GM21723 (cell line): ENCODE measurements around the gene NHLRC2.

Experiments
- ATAC-seq: cut with Tn5 transposase; IDR thresholded peaks from one replicate; pipeline ENCODE4 v1.9.1; 2021; ENCODE audit warnings: mild to moderate bottlenecking, moderate library complexity; ENCODE audit not compliant: unreplicated experiment

Gene NHLRC2

DNA sequence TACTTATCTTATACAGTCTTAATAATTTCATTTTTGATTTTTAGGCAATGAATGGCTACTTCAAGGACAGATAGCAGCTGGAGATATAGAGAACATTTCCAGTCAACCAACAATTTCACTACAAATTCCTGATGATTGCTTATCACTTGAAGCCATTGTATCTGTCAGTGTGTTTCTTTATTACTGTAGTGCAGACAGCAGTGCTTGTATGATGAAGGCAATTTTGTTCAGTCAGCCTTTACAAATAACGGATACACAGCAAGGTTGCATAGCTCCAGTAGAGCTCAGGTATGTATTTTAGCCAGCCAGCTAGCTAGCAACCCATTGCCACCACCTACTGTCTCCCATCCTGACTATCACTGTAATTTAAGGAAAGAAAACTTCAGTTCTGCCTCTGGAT is 53.8 kb downstream of the NHLRC2 start:
- no peak for ATAC-seq

DNA sequence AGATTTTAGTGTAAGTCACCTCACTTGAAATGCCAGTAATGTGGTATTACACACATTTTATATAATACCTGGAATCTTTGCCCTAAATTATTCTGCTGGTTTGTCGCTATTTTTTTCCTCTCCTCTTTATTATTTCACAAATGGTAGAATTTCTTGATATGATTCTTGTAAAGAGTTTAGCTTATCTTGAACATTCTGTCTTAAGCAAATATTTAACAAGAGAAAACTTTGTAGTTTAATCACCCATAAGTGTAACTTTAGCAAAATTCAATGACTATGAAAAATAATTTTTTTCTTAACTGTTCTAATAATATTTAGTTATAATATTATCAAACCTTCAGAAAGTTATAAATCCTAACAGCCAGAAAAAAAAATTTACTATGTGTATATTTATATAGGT is 56.7 kb downstream of the NHLRC2 start:
- no peak for ATAC-seq

DNA sequence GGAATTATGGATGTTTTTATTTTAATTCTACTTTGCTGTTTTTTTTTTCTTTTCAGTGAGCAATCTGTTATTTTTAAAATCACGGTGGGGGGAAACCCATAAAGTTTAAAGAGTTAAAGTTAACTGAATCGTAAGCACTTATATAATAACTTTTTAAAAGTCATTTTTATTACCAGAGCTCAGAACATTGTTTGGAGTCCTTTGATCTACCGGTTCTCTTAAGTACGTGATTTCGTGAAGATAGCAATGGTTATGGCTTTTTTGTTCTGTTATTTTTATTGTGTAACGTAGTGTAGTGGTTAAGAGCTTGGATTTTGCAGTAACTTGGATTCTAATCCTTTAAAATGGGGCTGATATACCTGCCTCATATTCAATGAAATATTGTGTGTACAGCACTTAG is 57.4 kb downstream of the NHLRC2 start:
- ATAC-seq = no peak

- no peak for ATAC-seq
Measured at GRCh38 chr10:113912582-113912981, 58.1 kb downstream of the NHLRC2 start.

DNA sequence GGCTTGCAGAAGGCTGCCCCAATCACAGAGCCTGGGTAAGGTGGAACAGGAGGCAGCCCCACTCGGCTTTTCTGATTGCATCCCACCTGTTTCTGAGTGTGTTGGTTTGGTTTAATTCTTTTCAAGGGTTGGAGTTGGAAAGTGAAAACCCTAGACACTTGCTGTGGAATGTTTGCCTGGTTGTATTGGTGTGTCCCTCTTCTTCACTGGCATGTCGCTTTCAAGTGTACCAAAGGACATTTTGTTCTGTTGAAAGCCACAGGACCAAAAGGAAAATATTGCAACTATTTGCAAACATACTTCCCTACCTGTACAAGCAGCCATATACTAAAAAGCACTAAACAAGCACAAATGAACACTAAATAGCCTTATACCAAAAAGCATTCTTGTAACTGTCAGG is 60.5 kb downstream of the NHLRC2 start:
- no peak for ATAC-seq

GRCh38 chr10:113915540-113915939 is 61.1 kb downstream of the NHLRC2 start:
- no peak for ATAC-seq

DNA sequence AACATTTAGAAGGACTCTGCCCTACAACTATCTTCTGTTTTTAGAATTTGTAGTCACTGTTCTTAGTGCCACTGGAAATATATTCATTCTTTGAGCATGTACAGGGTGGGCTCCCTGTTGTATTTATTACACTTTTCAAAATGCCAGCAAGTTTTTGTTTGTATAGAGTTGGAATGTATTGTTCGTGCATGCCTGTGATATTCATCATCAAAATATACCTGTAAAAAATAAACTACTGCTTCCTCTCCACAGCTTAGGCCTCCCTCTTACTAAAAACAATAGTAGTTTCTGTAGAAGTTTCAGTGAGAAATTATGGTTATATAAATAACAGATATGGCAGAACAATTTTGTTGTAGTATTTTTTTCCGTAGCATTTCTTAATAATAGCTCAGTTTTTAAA is 61.6 kb downstream of the NHLRC2 start:
- ATAC-seq = no peak

DNA sequence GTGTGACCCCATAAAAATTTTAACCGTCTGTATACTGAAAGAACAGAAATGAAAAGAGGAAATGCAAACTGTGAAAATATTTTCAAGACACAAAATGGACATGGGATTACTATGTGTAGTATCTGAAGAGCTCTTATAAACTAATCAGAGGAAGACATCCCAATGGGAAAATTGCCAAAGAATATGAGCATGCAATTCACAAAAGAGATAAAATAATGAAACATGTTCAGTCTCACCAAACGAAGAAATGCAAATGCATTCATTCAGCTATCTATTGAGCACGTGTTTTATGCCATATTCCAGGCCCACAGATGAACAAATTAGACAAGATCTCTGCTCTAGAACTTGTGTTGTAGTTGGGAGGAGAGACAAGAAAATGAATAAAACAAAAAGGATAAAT is 63.2 kb downstream of the NHLRC2 start:
- ATAC-seq = no peak

DNA sequence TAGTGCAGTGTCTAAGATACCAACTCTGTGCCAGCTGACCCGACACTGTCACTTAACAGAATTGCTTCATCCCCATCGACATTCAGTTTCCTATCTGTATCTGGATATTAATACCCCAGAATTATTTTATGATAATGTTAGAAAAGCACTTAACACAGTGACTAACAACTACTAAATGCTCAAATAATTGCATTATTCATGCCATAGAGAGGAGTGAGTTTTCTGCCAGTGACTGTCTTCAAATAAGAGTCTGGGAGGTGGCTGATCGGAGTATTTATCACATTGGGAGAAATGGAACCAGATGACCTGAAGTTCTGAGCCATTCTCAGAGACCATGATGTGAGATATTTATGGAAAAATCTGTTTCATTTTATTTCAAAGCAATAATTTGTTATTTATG is 65.7 kb downstream of the NHLRC2 start:
- ATAC-seq = no peak

- no peak for ATAC-seq
Measured at GRCh38 chr10:113920875-113921274, 66.4 kb downstream of the NHLRC2 start.

- no peak for ATAC-seq
Measured at GRCh38 chr10:113921561-113922370, 67.3 kb downstream of the NHLRC2 start.

- ATAC-seq = no peak
Measured at GRCh38 chr10:113922787-113923570, 68.5 kb downstream of the NHLRC2 start.

GRCh38 chr10:113924186-113924585 is 69.7 kb downstream of the NHLRC2 start:
- no peak for ATAC-seq

DNA sequence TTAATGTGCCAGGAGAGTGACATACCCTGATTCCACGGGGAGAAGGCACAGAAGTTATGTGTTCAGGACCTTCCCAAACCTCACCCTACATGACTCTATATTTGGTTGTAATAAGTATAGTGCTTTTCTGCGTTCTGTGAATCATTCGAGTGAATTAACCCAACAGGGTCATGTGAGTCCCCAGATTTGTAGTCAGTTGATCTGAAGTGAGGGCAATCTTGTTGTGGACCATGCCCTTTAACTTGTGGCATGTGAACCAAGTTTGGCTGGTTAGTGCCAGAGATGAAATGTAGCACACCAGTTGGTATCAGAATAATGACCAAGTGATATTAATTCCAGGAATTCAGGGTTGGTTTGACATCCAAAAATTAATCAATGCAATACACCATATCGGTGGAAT is 70.2 kb downstream of the NHLRC2 start:
- no peak for ATAC-seq

GRCh38 chr10:113927440-113927839 is 73.0 kb downstream of the NHLRC2 start:
- no peak for ATAC-seq

- ATAC-seq = no peak
Measured at GRCh38 chr10:113928830-113929229, 74.4 kb downstream of the NHLRC2 start.

- ATAC-seq = no peak
Measured at GRCh38 chr10:113929522-113929921, 75.1 kb downstream of the NHLRC2 start.

DNA sequence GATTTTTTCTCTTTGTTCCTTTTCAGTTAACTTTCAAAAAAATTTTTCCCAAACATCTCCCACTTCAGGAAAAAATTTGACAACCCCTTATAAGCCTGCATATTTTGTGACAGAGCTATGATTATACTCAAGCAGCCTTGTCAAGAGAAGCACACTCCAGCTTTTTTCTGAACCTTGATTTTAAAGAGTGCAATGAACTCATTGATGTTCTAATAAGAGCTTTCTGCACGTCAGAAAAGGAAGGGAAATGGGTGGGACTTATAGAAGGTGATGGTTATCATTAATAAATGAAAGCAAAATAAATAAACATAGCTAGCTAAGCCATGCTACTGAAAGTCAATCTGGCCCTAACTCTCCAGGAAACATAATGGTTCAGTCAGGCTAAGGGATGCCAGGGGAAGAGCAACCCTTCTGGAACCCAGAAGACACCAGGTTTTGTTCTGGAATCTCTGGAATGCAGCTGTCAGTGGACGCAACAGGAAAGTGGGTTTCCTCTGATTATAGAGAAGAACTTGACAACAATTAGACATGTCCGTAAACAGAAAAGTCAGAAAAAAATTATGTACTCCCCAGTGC is 76.1 kb downstream of the NHLRC2 start:
- no peak for ATAC-seq

- ATAC-seq = no peak
Measured at GRCh38 chr10:113932854-113933253, 78.4 kb downstream of the NHLRC2 start.

DNA sequence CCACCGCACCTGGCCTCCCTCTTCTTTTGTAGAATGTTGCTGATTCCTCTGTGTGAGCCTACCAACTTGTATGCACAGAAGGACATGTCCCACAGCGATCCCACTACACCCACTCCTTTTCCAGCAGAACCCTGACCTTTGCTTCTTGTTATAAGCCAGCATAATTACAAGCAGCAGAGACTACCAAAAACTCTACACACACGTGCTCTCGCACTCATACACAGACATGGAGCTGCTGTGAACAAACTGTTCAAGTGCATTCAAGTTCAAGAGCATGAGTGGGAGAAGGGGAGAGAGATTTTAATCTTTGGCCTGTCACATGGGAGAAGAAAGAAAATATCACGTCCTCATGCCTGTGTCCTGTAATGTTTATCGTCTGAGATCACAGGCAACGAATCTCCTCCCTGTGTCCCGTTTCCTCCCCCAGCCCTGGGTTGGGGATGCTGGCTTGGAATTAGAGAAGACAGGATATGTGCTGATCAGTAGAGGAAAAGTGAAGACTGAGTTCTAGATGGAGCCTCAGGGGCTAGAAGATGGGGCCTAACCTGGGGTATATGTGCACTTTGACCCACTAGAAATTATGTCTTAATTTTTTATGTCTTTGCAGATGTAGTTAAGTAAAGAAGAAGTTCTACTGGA is 79.6 kb downstream of the NHLRC2 start:
- ATAC-seq = no peak

DNA sequence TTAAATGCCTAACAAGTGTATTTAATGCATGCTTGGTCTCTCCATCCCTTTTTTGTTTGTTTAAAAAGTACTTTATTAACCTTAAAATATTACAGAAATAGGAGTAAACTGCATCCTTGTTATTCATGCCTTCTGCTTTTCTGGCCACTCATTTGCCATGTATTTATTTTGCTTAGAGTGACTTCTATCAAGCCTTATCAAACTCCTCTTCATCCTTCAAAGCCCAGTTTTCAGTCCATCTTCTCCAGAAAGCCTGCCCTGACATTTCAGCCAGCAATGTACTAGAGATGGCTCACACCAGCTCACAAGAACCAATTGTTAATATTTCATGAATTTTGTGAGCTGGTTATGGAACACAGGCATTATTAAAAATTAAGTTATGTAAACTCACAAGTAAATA is 82.8 kb downstream of the NHLRC2 start:
- no peak for ATAC-seq
